Fibroblast of lung (primary cell): ENCODE results near the gene PKD1L1.

ENCODE experiments used
- EZH2 ChIP-seq: IDR thresholded peaks from 2 replicates; pipeline ENCODE4 v1.5.1; 2012; ENCODE audit warnings: low read length, control low read depth, mild to moderate bottlenecking; ENCODE audit errors: missing control alignments
- TF ChIP-seq, protein P1 (sequence below), 2 donors: IDR thresholded peaks in 1 of 2; conservative IDR thresholded peaks in 1 of 2; 1 replicate in 1 of 2; 2 replicates in 1 of 2; pipeline ENCODE4 v1.5.1; 2011 to 2012; ENCODE audit warnings: low read length in 2 of 2, control low read depth in 1 of 2, inconsistent platforms in 1 of 2, low read depth in 1 of 2, mild to moderate bottlenecking in 1 of 2

DNA sequence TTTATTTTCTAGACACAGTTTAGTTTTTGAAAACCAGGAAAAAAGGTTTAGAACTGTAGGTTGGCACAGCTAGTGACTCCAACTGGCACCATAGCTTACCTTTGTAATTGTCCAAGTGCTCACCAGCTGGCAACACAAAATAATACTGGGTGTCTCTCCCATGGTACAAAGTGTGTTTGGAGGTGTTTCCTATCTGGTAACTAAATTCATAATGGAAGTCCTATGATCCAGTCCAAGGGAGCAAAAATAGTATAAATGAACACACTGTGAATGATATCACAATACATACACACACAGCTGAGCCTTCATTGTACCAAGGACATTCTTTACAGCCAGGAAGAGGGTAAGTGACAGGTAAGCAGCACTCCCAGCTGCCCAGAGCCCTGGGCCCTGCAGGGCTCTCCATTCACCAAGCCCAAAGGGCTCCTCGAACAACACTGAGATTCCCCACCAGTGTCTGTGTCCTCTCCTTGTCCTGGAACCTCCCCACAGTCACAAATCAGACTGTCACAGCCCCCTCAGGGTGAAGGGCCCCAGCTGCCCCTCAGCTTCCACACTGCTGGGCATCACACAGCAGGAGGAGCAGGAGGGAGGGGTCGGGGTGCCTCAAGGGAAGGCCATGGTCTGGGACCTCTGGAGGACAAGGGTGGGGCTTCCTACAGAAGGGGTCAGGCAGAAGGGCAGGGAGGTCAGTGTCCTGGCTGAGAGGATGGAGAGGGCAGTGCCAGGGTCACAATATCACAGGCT is 72.1 kb downstream of the PKD1L1 start:
- TF ChIP-seq, protein P1, sequence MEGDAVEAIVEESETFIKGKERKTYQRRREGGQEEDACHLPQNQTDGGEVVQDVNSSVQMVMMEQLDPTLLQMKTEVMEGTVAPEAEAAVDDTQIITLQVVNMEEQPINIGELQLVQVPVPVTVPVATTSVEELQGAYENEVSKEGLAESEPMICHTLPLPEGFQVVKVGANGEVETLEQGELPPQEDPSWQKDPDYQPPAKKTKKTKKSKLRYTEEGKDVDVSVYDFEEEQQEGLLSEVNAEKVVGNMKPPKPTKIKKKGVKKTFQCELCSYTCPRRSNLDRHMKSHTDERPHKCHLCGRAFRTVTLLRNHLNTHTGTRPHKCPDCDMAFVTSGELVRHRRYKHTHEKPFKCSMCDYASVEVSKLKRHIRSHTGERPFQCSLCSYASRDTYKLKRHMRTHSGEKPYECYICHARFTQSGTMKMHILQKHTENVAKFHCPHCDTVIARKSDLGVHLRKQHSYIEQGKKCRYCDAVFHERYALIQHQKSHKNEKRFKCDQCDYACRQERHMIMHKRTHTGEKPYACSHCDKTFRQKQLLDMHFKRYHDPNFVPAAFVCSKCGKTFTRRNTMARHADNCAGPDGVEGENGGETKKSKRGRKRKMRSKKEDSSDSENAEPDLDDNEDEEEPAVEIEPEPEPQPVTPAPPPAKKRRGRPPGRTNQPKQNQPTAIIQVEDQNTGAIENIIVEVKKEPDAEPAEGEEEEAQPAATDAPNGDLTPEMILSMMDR (conservative IDR thresholded peaks at IDR 0.05 in 1 of 2, IDR thresholded peaks at IDR 0.05 in 1 of 2; ENCODE audit: low read depth in 1 of 2, low read length in 2 of 2), result no peak
- no peak for TF ChIP-seq EZH2
